Transverse colon (tissue), 4 donors: ENCODE results near the gene FOXL3. TPM values are rescaled to one million over a fixed set of nuclear protein-coding genes. Genes with fewer than 3 reads are reported as not detected.

ENCODE experiments used
- DNase-seq: peaks from one replicate; pipeline ENCODE4 v3.0.0-alpha.2; 2019
- H3K27ac ChIP-seq, 4 donors: fragments of 200-600 bp; sonication (generic); 2 replicates each; pipeline ENCODE4 v1.5.1; 2016 to 2018; ENCODE audit warnings: inconsistent platforms in 4 of 4
- H3K27me3 ChIP-seq: fragments of 200-600 bp; sonication (generic); 2 replicates; pipeline ENCODE4 v1.5.1; 2017; ENCODE audit warnings: inconsistent platforms
- H3K36me3 ChIP-seq, 4 donors: fragments of 200-600 bp; sonication (generic); 2 replicates each; pipeline ENCODE4 v1.5.1; 2017 to 2019; ENCODE audit warnings: inconsistent platforms in 4 of 4
- H3K4me1 ChIP-seq, 4 donors: fragments of 200-600 bp; sonication (generic); 2 replicates each; pipeline ENCODE4 v1.5.1; 2017 to 2020; ENCODE audit warnings: inconsistent platforms in 4 of 4
- H3K4me3 ChIP-seq, 4 donors: fragments of 200-600 bp; sonication (generic); 1 replicate in 1 of 4; 2 replicates in 3 of 4; pipeline versions ENCODE4 v1.5.1 to v1.6.1; 2017 to 2019; ENCODE audit warnings: inconsistent platforms in 4 of 4
- H3K9me3 ChIP-seq, 2 donors: fragments of 200-600 bp; sonication (generic); 2 replicates each; pipeline ENCODE4 v1.5.1; 2017 to 2019; ENCODE audit warnings: inconsistent platforms in 2 of 2
- CTCF ChIP-seq, 5 experiments: fragments of 200-600 bp in 3 of 5; fragments of 450-650 bp in 2 of 5; sonication (generic) in 3 of 5; IDR thresholded peaks; 1 replicate in 2 of 5; 2 replicates in 3 of 5; pipeline ENCODE4 v1.5.1; 2016 to 2017; ENCODE audit warnings: antibody characterized with exemption in 5 of 5, inconsistent platforms in 3 of 5, mild to moderate bottlenecking in 2 of 5, moderate library complexity in 1 of 5
- EP300 ChIP-seq: sonication (generic); formaldehyde crosslinking; IDR thresholded peaks from one replicate; pipeline ENCODE4 v1.6.1; 2017; ENCODE audit warnings: antibody characterized with exemption, low read depth
- POLR2A ChIP-seq: fragments of 450-650 bp; IDR thresholded peaks from one replicate; pipeline ENCODE4 v1.6.1; 2016; ENCODE audit warnings: antibody characterized with exemption, mild to moderate bottlenecking, moderate library complexity
- POLR2AphosphoS5 ChIP-seq, 3 donors: sonication (generic); formaldehyde crosslinking; IDR thresholded peaks; one replicate each; pipeline ENCODE4 v1.6.1; 2016; ENCODE audit warnings: antibody characterized with exemption in 3 of 3
- WGBS, 2 donors: methylation state at CpG; one replicate each; pipeline ENCODE4 v1.1.5; 2018; ENCODE audit warnings: low coverage in 1 of 2; 5-methylcytosine and 5-hydroxymethylcytosine counted together
- in situ Hi-C, 4 donors: fragments of 200-750 bp; cut with MboI; loops; one replicate each; pipeline versions ENCODE4 v1.15.0 to v1.15.1; 2017; ENCODE audit warnings: low sequenced_read_pairs in 3 of 4, low pct_ligation_motif_present in 1 of 4, low pct_unique_long_range_greater_than_20kb in 1 of 4
- intact Hi-C: fragments of 100-400 bp; cut with DNase I; formaldehyde crosslinking; loops from one replicate; pipeline ENCODE4 v1.15.1; 2023; ENCODE audit warnings: low total_unique reads
- total RNA-seq, 4 donors: library from RNA; depleted of rRNA; stranded (reverse); fragments of >200 nt; gene quantifications; one replicate each; pipeline ENCODE4 v1.1.0, GENCODE V29; 2016

The FOXL3 gene
- total RNA-seq, 4 donors from 2014 or later = not detected

DNA sequence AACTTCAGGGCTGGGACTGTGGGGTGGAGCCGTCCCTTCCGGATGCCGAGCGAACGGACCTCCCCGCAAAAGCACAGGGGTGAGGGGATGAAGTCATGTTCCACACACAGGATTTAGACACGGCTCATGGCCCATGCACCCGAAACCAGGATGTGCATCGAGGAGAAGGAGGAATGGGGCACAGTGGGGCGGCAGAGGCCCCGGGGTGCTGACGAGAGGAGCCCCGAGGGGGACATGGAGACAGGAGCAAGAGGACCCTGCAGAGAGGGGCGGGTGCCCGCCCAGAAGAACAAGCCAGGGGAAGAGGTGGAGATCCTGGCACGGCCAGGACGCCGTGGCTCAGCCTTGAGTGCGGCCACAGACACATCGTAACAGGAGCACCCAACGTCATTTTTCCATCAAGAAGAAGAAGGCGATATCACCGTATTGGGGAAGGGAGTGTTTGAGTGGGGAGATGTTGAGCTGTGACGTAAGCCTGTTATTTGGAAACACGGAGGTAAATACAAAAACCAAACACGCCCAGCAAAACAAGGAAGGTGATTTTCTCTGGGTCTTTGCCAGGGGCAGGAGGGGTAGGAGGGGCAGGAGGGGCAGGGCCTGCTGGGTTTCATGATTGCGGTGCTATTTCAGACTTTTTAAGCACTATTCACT lies 25.3 kb upstream of the FOXL3 start:
- Histone ChIP-seq H3K27ac (peak overlapping the region; percentile 44 to 85 (median 74)), H3K27me3 (no peaks in the 10 kb centered on the region), H3K9me3 (peaks cover 0 to 3% of the 10 kb centered on the region in 2 donors), H3K36me3 (no peaks in the 10 kb centered on the region), H3K4me3 (no peak overlapping the region), H3K4me1 (peaks cover 4 to 32% (median 26%) of the 10 kb centered on the region in 4 donors)
- TF ChIP-seq CTCF (IDR thresholded peaks at IDR 0.05) (no peak), POLR2AphosphoS5 (IDR thresholded peaks at IDR 0.05) (no peak), POLR2A (no peak), EP300 (no peak)
- 44 to 50% methylated on average over 22 to 27 of the region's 27 CpGs for WGBS, 2 donors
- DNase-seq = peak; percentile 75
- in situ Hi-C loops = no loop called here
- intact Hi-C loops = no loop called here

- no peak overlapping the region for H3K4me3 ChIP-seq
- DNase-seq = no peak
- H3K9me3 ChIP-seq = peaks cover 0 to 3% of the 10 kb centered on the region in 2 donors
- peak overlapping the region in 3 of 4 donors; percentile 7 to 85 (median 81) for H3K27ac ChIP-seq
- WGBS, 2 donors = 62 to 65% methylated on average over 8 to 25 of the region's 25 CpGs
- in situ Hi-C loops (no loop called here), intact Hi-C loops (no loop called here)
- peaks cover 4 to 26% (median 25%) of the 10 kb centered on the region in 4 donors for H3K4me1 ChIP-seq
- no peaks in the 10 kb centered on the region for H3K27me3 ChIP-seq
- H3K36me3 ChIP-seq = no peaks in the 10 kb centered on the region
- TF ChIP-seq EP300 (no peak), POLR2AphosphoS5 (IDR thresholded peaks at IDR 0.05) (no peak), POLR2A (no peak), CTCF (IDR thresholded peaks at IDR 0.05) (no peak)
Observed at GRCh38 chr7:265192-265997, 24.6 kb upstream of the FOXL3 start.

GRCh38 chr7:265998-266850 lies 23.7 kb upstream of the FOXL3 start:
- in situ Hi-C loops = no loop called here
- Histone ChIP-seq H3K9me3 (peaks cover 0 to 3% of the 10 kb centered on the region in 2 donors), H3K27me3 (no peaks in the 10 kb centered on the region), H3K4me3 (no peak overlapping the region), H3K4me1 (peaks cover 0 to 20% (median 18%) of the 10 kb centered on the region in 4 donors), H3K27ac (no peak overlapping the region), H3K36me3 (no peaks in the 10 kb centered on the region)
- no peak for DNase-seq
- intact Hi-C loops = no loop called here
- 82 to 100% methylated on average over 1 to 13 of the region's 22 CpGs for WGBS, 2 donors
- TF ChIP-seq POLR2AphosphoS5 (IDR thresholded peaks at IDR 0.05) = no peak
- TF ChIP-seq POLR2A = no peak
- no peak for TF ChIP-seq EP300
- TF ChIP-seq CTCF (IDR thresholded peaks at IDR 0.05) = no peak
